K562 (cell line): ENCODE data around the gene GPR78. TPM values are rescaled to one million over a fixed set of nuclear protein-coding genes. Genes with fewer than 3 reads are reported as not detected.

Experiments
- ATAC-seq: fragments of 200-7000 bp; cut with Tn5 transposase; 3 replicates; pipeline ENCODE4 v1.9.1; 2020; ENCODE audit warnings: moderate library complexity
- BruUV-seq: library from RNA; stranded (reverse); fragments of 400-500 nt; replicated peaks from 2 replicates; lab custom pipeline; 2021; lab: Mats Ljungman, UMichigan
- CTCF ChIA-PET: fragments of 300-600 bp; formaldehyde crosslinking; extraction: SDS; loops from one replicate; lab custom pipeline; 2021; ENCODE audit warnings: low intra/inter-chr PET ratio; lab: Yijun Ruan, JAX
- POLR2A ChIA-PET: fragments of 300-600, 350-650 bp; sonication (Branson Sonifier 250); formaldehyde crosslinking; extraction: SDS; loops from one replicate; lab custom pipeline; 2021; ENCODE audit warnings: antibody characterized with exemption, inconsistent platforms; lab: Yijun Ruan, JAX
- DNase-seq, 4 experiments: peaks; one replicate each; pipeline versions ENCODE4 v3.0.0 to v3.0.0-alpha.2; 2011 to 2018; ENCODE audit warnings: low spot score in 3 of 4, mixed read lengths in 3 of 4; ENCODE audit errors: extremely low read depth in 1 of 4
- FAIRE-seq: peaks from 2 replicates; lab custom pipeline; 2011; peaks lifted over from hg19 to GRCh38; lab: Jason Lieb, UNC
- H2AFZ ChIP-seq: 2 replicates; pipeline ENCODE4 v1.6.0; 2011; ENCODE audit warnings: low read depth, low read length, control low read depth, inconsistent platforms
- H3K27ac ChIP-seq: fragments of 200-600 bp; 3 replicates; pipeline ENCODE4 v1.8.0; 2011; ENCODE audit warnings: low read depth, mild to moderate bottlenecking, control low read depth, inconsistent platforms, low read length, moderate library complexity, mixed read lengths; ENCODE audit errors: extremely low read depth
- H3K27me3 ChIP-seq, 2 experiments: fragments of 300-600 bp in 1 of 2; 2 replicates in 1 of 2; 3 replicates in 1 of 2; pipeline versions ENCODE4 v1.6.0 to v1.8.0; 2011; ENCODE audit warnings: inconsistent platforms in 2 of 2, low read length in 2 of 2, mild to moderate bottlenecking in 1 of 2, mixed read lengths in 1 of 2, moderate library complexity in 1 of 2; ENCODE audit not compliant: control insufficient read depth in 2 of 2, insufficient read depth in 2 of 2
- H3K36me3 ChIP-seq: fragments of 300-600 bp; 3 replicates; pipeline ENCODE4 v1.8.0; 2011; ENCODE audit warnings: mild to moderate bottlenecking, low read length, inconsistent platforms; ENCODE audit not compliant: control insufficient read depth, insufficient read depth
- H3K4me1 ChIP-seq, 2 experiments: fragments of 200-600 bp in 1 of 2; replicated peaks in 1 of 2; 2 replicates in 1 of 2; 3 replicates in 1 of 2; pipeline versions ENCODE4 v1.5.1 to v1.8.0; 2011; ENCODE audit warnings: inconsistent platforms in 2 of 2, low read length in 2 of 2, mild to moderate bottlenecking in 1 of 2, mixed read lengths in 1 of 2, moderate library complexity in 1 of 2; ENCODE audit not compliant: control insufficient read depth in 2 of 2, insufficient read depth in 2 of 2
- H3K4me2 ChIP-seq: 2 replicates; pipeline ENCODE4 v1.6.1; 2011; ENCODE audit warnings: low read length, control low read depth, inconsistent platforms, mixed read lengths; ENCODE audit not compliant: insufficient read depth
- H3K4me3 ChIP-seq: fragments of 200-600 bp; sonication (generic), shearing (Covaris generic); 2 replicates; pipeline ENCODE4 v1.5.1; 2016; ENCODE audit warnings: control low read depth, inconsistent platforms
- H3K79me2 ChIP-seq: fragments of 200-600 bp; 3 replicates; pipeline ENCODE4 v1.8.0; 2011; ENCODE audit warnings: low read length, inconsistent platforms; ENCODE audit not compliant: control insufficient read depth, insufficient read depth
- H3K9ac ChIP-seq, 2 experiments: 2 replicates each; pipeline versions ENCODE4 v1.6.0 to v1.6.1; 2011; ENCODE audit warnings: low read depth in 2 of 2, low read length in 2 of 2, control low read depth in 1 of 2, inconsistent platforms in 1 of 2, mild to moderate bottlenecking in 1 of 2, mixed read lengths in 1 of 2; ENCODE audit not compliant: insufficient read depth in 1 of 2
- H3K9me1 ChIP-seq: one replicate; pipeline ENCODE4 v1.6.0; 2011; ENCODE audit warnings: inconsistent platforms, mild to moderate bottlenecking, low read length, moderate library complexity; ENCODE audit not compliant: control insufficient read depth, insufficient read depth
- H3K9me3 ChIP-seq: replicated peaks from 2 replicates; pipeline ENCODE4 v1.5.1; 2011; ENCODE audit warnings: low read depth, low read length, inconsistent platforms; ENCODE audit not compliant: control insufficient read depth, insufficient read depth
- H4K20me1 ChIP-seq: replicated peaks from 2 replicates; pipeline ENCODE4 v1.6.1; 2011; ENCODE audit warnings: low read length, inconsistent platforms, mixed read lengths; ENCODE audit not compliant: control insufficient read depth, insufficient read depth
- BCL6 ChIP-seq: fragments of 250-450 bp; sonication (Bioruptor Pico); IDR thresholded peaks from 2 replicates; pipeline ENCODE4 v1.4.0; 2020
- CC2D1A ChIP-seq: fragments of 450-650 bp; IDR thresholded peaks from 2 replicates; pipeline ENCODE4 v1.6.1; 2017; ENCODE audit warnings: mild to moderate bottlenecking
- ELK1 ChIP-seq: sonication (generic); formaldehyde crosslinking; IDR thresholded peaks from 2 replicates; pipeline ENCODE4 v1.8.1; 2022; ENCODE audit warnings: missing genetic modification reagents
- NR2C2 ChIP-seq, 2 experiments: fragments of 200-800 bp in 1 of 2; sonication (Bioruptor generic) in 1 of 2; sonication (generic) in 1 of 2; formaldehyde crosslinking in 1 of 2; IDR thresholded peaks; 2 replicates each; pipeline versions ENCODE4 v1.6.1 to v1.8.0; 2016 to 2022; ENCODE audit warnings: mild to moderate bottlenecking in 1 of 2, missing compliant biosample characterization in 1 of 2, missing genetic modification characterization in 1 of 2, missing genetic modification reagents in 1 of 2
- POLR3A ChIP-seq: IDR thresholded peaks from 2 replicates; pipeline ENCODE4 v1.6.1; 2011; ENCODE audit warnings: borderline replicate concordance, mild to moderate bottlenecking, moderate library complexity; ENCODE audit not compliant: insufficient read length, insufficient read depth; ENCODE audit errors: extremely low read depth
- TSC22D4 ChIP-seq: fragments of 450-650 bp; IDR thresholded peaks from 2 replicates; pipeline ENCODE4 v1.6.1; 2016; ENCODE audit warnings: missing genetic modification characterization, missing biosample characterization, control low read depth
- VEZF1 ChIP-seq: fragments of 200-800 bp; sonication (Bioruptor generic); IDR thresholded peaks from 2 replicates; pipeline ENCODE4 v1.6.1; 2017; ENCODE audit warnings: missing genetic modification characterization, missing compliant biosample characterization
- ZNF184 ChIP-seq: sonication (generic); formaldehyde crosslinking; IDR thresholded peaks from 2 replicates; pipeline ENCODE4 v1.5.0; 2020; ENCODE audit warnings: missing genetic modification reagents
- ZNF384 ChIP-seq: IDR thresholded peaks from 2 replicates; pipeline ENCODE4 v1.6.1; 2012; ENCODE audit warnings: low read depth, low read length, improper control_type of control experiment
- WGBS: fragments of 100-300 bp; shearing (Covaris generic); methylation state at CpG from one replicate; pipeline ENCODE4 v1.1.6; 2016; ENCODE audit warnings: low coverage, mixed read lengths; ENCODE audit not compliant: insufficient coverage; ENCODE audit errors: missing lambda C conversion rate; 5-methylcytosine and 5-hydroxymethylcytosine counted together
- in situ Hi-C: fragments of 300-500 bp; cut with MboI; formaldehyde crosslinking; loops from 4 replicates; pipeline ENCODE4 v1.15.0; 2018; ENCODE audit warnings: inconsistent platforms, mixed read lengths
- intact Hi-C: fragments of 100-400 bp; cut with micrococcal nuclease; formaldehyde crosslinking; loops from 2 replicates; pipeline ENCODE4 v1.14.2; 2022
- polyA plus RNA-seq, 8 experiments: library from polyadenylated mRNA; depleted of rRNA in 4 of 8; stranded (reverse) in 5 of 8; unstranded in 3 of 8; fragments of >200 nt; fragmentation: Nextera tagmentation in 2 of 8; fragmentation: Illumina TruSeq in 1 of 8; extraction: Ambion mirVana in 2 of 8; extraction: Trizol in 1 of 8; gene quantifications; 2 replicates each; pipeline versions ENCODE4 v1.2.1 to v1.2.3, GENCODE V29; 2011 to 2014; ENCODE audit warnings: inconsistent platforms in 1 of 8, missing spikeins in 1 of 8
- total RNA-seq, 7 experiments: library from RNA; depleted of rRNA in 6 of 7; stranded (reverse); fragments of >200 nt in 6 of 7; fragmentation: Illumina TruSeq in 2 of 7; extraction: Trizol in 2 of 7; gene quantifications; 2 replicates each; pipeline versions ENCODE4 v1.2.1 to v1.2.3, GENCODE V29; 2011 to 2021; ENCODE audit warnings: low replicate concordance in 1 of 7

The GPR78 gene
- total and polyA plus RNA-seq, 9 of the 15 experiments (the other 6 are each of a cell fraction or from before 2014, with no cell fraction given), result 0.04 to 0.13 (median 0.07) TPM; not detected in 4

- ATAC-seq, result no peak
- POLR2A ChIA-PET, result interaction anchor here (0.5 kb wide), 1 partner anchor 32 kb away, joined by 4 read pairs; no protein-coding TSS in a partner anchor
- no TSS peak for BruUV-seq
Observed at GRCh38 chr4:8582436-8582835, 2.2 kb downstream of the GPR78 start.

More at GRCh38 chr4:8582436-8582835, 2.2 kb downstream of the GPR78 start:
- CTCF ChIA-PET, result no interaction called here
- TF ChIP-seq POLR3A (no peak), CC2D1A (no peak), ZNF184 (CRISPR knock-in tag) (no peak), BCL6 (no peak), ELK1 (CRISPR knock-in tag) (no peak), ZNF384 (no peak), NR2C2 (CRISPR knock-in tag; IDR thresholded peaks at IDR 0.05) (no peak), NR2C2 (tag; IDR thresholded peaks at IDR 0.05) (no peak), TSC22D4 (no peak), VEZF1 (CRISPR knock-in tag) (no peak)
- no peak overlapping the region for H3K4me2 ChIP-seq
- intact Hi-C loops (no loop called here), in situ Hi-C loops (no loop called here)
- H3K4me1 ChIP-seq, result peaks cover 0 to 21% of the 10 kb centered on the region in 2 experiments; a peak in 3 of 5 replicates
- WGBS, result under 1% methylated on average over 10 of the region's 12 CpGs
- H3K79me2 ChIP-seq, result no peaks in the 10 kb centered on the region
- no peak overlapping the region for H2AFZ ChIP-seq
- no peaks in the 10 kb centered on the region for H3K36me3 ChIP-seq
- no peak overlapping the region for H3K4me3 ChIP-seq
- no peaks in the 10 kb centered on the region for H3K9me3 ChIP-seq
- peaks cover under 1 to 51% of the 10 kb centered on the region in 2 experiments; a peak in 4 of 5 replicates for H3K27me3 ChIP-seq
- no peak overlapping the region for H3K27ac ChIP-seq
- peaks cover 6% of the 10 kb centered on the region; the same call in 1 of the 2 replicates for H4K20me1 ChIP-seq
- no peak for FAIRE-seq
- H3K9ac ChIP-seq, result no peak overlapping the region
- no peak for DNase-seq
- H3K9me1 ChIP-seq, result no peaks in the 10 kb centered on the region
